ENCODE results near the gene IKBKE.

IKBKE gene

GRCh38 chr1:206465951-206466350, 4.3 kb upstream of the IKBKE start:
- Histone ChIP-seq H3K36me3 (peaks cover 7% of the 10 kb centered on the region), H3K9me3 (no peaks in the 10 kb centered on the region), H3K27ac (no peak overlapping the region), H3K4me1 (ENCODE audit: control insufficient read depth in 1 of 2, insufficient read depth in 1 of 2, low read depth in 1 of 2, low read length in 1 of 2) (peaks cover 37 to 38% of the 10 kb centered on the region in 2 experiments), H3K27me3 (no peaks in the 10 kb centered on the region), H3K4me3 (ENCODE audit: low read depth in 1 of 2, low read length in 1 of 2) (no peak overlapping the region)
- TF ChIP-seq CTCF (IDR thresholded peaks at IDR 0.05), result no peak

DNA sequence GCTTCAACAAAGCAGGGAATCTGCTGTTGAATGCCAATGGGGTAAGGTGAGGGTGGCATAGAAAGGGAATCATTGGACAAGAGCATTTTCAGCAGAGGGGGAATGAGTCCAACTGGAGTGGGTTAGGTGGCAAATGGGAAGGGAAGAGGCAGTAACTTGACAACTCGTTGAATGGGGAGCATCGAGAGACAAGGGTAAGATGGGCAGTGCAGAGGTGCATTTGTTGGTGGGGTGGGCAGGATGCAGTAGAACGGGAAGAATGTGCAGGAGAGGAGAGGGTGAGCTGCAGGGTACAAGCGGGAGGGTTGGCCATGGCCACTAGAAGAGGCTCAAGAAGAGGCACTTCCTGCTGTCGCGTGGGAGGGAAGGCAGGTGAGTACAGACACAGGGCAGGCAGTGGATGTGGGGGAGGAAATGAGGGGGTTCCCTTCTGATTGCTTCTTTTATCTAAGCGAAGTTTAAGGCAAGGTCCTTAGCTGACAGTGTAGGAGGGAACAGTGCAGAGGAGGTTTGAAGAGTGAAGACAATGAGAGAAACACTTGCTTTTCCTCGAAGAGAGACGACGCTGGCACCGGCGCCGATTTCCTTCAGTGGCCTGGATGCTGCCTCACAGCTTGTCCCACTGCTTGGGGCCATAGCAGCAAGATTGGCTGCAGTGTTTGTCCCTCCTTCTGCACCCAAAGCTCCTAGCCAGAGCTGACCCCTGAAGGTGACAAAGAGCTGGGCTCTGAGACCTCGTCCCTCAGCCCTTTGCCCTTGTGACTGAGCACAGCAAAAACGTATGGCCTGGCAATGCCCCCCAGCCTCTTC, 3.2 kb upstream of the IKBKE start:
- Histone ChIP-seq H3K27ac (peak overlapping the region; percentile 76), H3K4me1 (ENCODE audit: control insufficient read depth in 1 of 2, insufficient read depth in 1 of 2, low read depth in 1 of 2, low read length in 1 of 2) (peaks cover 44 to 49% of the 10 kb centered on the region in 2 experiments), H3K4me3 (ENCODE audit: low read depth in 1 of 2, low read length in 1 of 2) (no peak overlapping the region), H3K27me3 (no peaks in the 10 kb centered on the region), H3K9me3 (no peaks in the 10 kb centered on the region), H3K36me3 (peaks cover 4% of the 10 kb centered on the region)
- TF ChIP-seq CTCF (IDR thresholded peaks at IDR 0.05), result no peak

- Histone ChIP-seq H3K36me3 (peaks cover 4% of the 10 kb centered on the region), H3K4me1 (ENCODE audit: control insufficient read depth in 1 of 2, insufficient read depth in 1 of 2, low read depth in 1 of 2, low read length in 1 of 2) (peaks cover 52 to 58% of the 10 kb centered on the region in 2 experiments), H3K4me3 (ENCODE audit: low read depth in 1 of 2, low read length in 1 of 2) (no peak overlapping the region), H3K27ac (peak overlapping the region; percentile 76), H3K9me3 (no peaks in the 10 kb centered on the region), H3K27me3 (no peaks in the 10 kb centered on the region)
- peak; percentile 57 for TF ChIP-seq CTCF (IDR thresholded peaks at IDR 0.05)
These were observed 2.4 kb upstream of the IKBKE start for GRCh38 chr1:206467915-206468314.

DNA sequence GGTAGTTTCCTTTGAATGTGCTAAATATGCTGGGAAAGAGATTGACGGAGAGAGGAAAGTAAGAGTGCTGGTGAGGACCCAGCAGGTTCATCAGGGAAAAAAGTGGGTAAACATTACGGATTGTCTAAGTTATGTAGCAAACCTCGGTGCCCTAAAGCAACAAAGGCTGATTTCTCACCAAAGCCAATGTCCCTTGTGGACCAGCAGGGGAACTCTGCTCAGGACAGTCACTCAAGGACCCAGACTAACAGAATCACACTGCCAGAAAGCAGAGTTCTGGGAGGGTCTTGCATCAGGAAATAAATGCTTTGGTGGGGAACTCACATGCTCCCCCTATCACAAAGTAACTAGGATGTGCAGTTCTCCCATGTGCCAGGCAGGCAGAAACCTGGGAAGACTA, 1.7 kb upstream of the IKBKE start:
- TF ChIP-seq CTCF (IDR thresholded peaks at IDR 0.05), result no peak
- no peaks in the 10 kb centered on the region for H3K9me3 ChIP-seq
- H3K4me1 ChIP-seq (ENCODE audit: control insufficient read depth in 1 of 2, insufficient read depth in 1 of 2, low read depth in 1 of 2, low read length in 1 of 2), result peaks cover 58 to 63% of the 10 kb centered on the region in 2 experiments

GRCh38 chr1:206469411-206469932, 804 bp upstream of the IKBKE start:
- Histone ChIP-seq H3K27ac (peak overlapping the region; percentile 63), H3K27me3 (no peaks in the 10 kb centered on the region), H3K4me1 (ENCODE audit: control insufficient read depth in 1 of 2, insufficient read depth in 1 of 2, low read depth in 1 of 2, low read length in 1 of 2) (peaks cover 58 to 63% of the 10 kb centered on the region in 2 experiments), H3K36me3 (peaks cover under 1% of the 10 kb centered on the region), H3K4me3 (ENCODE audit: low read depth in 1 of 2, low read length in 1 of 2) (no peak overlapping the region), H3K9me3 (no peaks in the 10 kb centered on the region)
- no peak for TF ChIP-seq CTCF (IDR thresholded peaks at IDR 0.05)

More for the DNA sequence above, 1.7 kb upstream of the IKBKE start:
- Histone ChIP-seq H3K27me3 (no peaks in the 10 kb centered on the region), H3K27ac (peak overlapping the region; percentile 76), H3K36me3 (peaks cover 4% of the 10 kb centered on the region), H3K4me3 (ENCODE audit: low read depth in 1 of 2, low read length in 1 of 2) (no peak overlapping the region)
